Measurements from ENCODE around the gene CEBPA.

The CEBPA gene

DNA sequence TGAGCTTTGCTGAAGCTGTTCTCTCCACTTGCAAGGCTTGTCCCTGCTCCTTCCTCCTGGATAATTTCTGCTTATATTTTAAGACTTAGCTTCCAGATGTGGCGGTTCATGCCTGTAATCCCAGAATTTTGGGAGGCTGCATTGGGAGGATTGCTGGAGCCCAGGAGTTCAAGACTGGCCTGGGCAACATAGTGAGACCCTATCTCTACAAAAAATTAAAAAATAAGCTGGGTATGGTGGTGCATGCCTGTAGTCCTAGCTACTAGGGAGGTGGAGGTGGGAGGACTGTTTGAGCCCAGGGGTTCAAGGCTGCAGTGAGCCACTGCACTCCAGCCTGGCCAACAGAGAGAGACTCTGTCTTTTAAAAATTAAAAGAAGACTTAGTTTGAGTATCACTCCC, 31.6 kb downstream of the CEBPA start:
- no peak for DNase-seq

DNA sequence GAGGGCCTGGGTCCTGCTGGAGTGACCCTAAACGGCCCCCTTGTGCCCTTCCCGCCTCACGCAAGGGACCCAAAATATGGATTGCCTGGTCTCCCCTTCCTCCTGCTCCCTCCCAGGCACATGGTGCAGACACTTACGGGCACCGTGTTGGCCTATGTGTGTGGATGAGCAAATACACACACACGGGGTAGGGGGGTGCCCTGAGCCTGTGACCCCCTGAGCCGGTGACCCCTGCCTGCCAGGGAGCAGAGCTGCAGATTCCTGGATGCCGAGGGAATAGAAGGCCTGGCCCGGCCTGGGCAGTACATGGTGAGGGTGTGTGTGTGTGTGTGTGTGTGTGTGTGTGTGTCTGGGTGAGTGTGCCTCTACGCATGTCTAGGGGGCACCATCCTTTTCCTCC, 33.3 kb downstream of the CEBPA start:
- DNase-seq = no peak

DNA sequence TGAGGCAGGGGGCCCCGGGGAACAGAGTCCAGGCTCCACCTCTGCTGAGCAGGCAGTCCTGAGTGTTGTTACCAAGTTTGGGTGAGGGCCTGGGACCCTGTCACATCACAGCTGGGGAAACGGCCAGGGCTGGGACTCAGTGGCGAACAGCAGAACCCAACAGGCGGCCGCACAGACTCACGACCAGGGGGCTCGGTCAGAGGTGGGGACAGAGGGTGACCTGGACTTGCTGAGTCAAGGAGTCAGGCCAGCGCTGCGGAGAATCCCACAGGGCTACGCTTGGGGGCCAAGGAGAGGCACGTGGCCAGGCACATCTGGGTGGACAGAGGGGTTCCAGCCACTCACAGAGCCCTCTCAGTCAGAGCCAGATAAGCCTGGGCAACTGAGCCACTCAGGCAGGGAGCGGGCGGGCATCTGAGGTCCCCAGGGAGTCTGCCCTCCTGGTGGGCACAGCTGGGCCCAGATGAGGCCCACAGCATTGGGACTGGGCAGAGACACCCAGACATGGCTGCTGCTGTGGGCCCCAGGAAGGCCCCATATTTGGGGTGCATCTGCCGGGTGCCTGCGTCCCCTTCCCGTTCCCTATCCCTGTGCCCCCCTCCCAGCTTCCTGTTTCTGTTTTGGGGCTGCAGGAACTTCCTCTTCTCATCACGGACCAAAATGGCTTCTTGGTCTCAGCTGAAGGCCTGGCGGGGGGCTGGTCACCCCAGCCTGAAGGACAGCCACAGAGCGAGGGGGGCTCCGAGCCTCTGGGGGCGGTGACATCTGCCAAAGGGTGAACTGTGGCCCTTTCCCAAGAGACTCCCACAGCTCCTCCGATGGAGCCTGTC, 34.0 kb downstream of the CEBPA start:
- no peak for DNase-seq

DNA sequence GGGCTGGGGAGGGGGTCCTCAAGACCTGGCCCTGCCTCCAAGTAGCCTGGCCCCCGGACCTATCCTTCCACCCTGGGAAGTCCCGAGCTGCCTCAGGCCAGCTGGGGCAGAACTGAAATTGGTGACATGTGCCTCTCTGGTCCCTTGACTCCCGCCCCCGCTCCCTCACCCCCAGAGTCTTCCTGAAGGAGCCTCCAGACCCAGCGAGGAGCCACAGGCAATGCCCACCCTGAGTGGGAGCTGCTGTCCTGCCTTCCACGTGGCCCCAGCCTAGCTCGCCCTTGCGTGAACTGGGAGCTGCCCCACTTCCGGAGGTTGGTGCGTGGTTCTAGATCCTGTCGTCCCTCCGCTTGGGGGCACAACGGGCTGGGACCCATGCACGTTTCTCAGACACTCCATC, 34.6 kb downstream of the CEBPA start:
- no peak for DNase-seq

DNA sequence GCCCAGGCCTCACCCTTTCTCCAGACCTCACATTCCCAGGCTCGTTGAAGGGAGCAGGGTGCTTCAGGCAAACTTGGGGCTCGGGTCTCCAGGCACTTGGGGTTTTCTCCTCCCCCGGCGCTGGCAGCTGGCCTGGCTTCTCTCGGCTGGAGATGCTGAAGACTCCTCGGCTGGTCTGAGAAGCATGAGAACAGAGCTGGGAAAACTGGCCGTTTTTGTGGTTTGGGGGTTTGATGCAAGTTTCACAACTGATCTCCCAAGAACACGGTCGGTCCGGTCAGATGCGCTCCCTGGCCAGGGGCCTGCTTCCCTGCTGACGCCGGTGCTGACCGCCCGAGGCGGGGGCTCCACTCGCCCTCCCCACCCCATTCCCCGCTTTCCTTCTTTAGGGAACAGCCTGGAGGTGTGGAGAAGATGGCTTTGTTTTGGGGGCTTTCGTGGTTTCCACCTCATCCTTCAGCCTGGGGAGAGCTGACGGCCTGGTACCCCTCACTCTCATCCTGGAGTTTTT, 35.3 kb downstream of the CEBPA start:
- no peak for DNase-seq

DNA sequence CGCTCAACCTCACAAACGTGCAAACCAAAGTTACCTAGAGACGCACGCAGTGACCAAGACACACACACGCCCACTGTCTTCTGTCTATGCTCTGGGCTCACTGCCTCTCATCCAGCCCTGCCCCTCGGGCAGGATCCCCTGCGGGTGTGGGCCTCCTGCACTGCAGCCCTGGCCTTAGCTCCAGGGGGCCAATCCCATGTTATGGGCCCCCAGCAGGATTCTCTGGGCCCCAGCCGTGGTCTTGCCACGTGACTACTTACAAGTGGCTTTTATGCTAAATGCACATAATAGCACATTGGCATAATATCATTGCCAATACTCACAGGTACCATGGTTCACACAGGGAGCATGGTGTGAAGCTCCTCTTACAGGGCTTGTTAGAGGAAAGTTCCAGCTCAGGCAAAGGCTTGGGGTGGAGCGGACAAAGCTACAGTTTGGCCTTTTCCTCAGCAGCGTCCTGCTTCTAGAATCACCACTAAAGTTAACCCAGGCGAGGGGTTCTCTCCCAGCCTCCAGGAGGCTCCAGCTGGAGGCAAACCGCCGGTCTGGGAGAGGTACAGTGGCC, 37.4 kb downstream of the CEBPA start:
- no peak for DNase-seq

DNA sequence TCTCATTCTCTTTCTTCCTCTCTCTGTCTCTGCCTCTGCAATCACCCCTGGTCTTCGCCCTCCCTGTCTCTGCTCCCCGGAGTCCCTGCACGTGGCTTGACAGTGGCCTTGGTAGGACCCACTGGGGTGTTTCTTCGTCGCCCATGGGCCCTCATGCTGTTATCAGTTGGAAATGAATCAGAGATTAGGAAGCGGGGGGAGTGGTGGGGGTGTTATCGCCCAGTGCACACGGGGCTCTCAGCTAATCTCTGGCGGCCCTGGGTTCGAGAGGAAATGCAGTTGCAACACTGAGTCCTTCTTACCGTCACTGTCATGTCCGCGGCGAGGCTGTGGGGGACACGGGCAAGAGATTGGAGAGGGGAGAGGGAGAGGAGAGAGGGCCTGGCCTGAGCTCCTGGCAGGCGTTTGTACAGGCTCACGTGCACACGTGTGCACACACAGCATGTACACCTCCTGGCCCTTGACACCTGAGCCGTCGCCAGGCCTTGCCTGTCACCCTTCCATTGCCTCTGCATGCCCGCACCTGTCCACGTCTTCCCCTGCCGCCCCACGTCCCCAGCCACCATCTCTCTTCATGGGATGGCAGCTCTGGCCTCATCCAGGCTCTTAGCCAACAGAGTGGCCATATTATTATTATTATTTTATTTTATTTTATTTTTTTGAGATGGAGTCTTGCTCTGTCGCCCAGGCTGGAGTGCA, 38.9 kb downstream of the CEBPA start:
- DNase-seq = no peak

DNA sequence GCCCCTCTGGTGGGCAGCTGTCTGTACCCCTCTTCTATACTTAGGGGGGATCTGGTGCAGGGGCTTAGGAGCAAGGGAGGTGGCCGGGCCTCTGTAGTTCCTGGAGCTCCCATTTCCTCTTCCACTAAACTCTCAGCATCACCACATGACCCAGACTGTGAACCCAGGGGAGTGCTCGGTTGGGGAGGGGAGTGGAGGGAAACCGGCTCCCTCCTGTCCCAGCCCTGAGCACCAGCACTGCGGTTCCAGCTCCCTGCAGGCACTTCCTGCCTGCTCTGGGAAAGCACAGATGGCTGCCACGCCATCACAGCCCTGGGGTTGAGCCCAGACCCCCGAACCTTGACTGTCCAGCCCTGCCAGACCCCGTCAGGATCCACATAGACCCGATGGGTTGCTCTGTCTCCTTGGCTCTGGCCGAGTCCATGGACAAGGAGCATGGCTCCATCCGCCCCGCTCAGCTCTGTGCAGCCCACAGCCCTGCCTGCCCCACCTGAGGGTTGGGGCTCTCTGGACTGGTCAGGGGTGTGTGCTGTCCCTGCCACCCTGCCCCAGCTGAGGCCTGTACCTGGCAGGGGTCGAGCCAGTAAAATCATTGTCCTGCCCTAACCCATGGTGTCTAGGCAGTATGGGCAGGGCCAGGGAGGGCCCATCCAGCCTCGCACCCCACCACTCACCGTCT, 40.7 kb downstream of the CEBPA start:
- no peak for DNase-seq

DNA sequence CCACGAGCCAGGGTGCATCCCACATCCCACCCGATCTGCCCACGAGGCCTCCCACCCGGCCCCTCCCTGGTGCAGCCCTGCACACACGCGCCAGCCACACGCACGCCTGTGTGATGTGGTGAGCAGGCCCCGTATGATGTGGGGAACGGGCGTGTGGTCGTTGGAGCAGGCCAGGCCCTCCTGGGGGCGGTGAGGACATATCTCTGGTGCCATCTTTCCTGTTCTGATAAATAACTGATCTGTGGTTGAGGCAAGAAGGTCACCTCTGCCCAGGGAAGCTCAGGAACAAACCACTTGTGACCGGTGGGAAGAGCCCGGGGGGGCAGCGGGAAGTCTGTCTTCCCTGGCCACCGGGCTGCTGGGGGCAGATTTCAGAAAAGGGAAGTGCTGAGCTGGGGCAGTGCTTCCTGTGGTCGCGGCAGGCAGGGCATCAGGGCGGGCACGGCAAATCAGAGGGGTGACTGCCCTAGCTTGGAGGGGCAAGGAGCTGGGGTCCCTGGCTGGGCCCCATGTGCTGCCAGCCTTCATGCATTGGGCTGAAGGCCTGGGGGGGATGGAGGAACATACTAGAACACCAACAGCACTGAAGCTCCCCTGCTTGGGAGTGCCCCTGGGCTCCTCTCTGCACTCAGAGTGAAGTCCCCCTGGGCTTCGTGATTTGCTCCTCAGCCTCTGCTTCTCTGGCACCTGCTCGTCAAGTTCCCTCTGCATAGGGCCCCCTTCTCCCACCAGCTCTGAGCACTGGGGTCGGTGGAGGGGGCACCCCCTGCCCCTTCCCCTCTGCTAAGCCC, 41.5 kb downstream of the CEBPA start:
- DNase-seq = no peak

DNA sequence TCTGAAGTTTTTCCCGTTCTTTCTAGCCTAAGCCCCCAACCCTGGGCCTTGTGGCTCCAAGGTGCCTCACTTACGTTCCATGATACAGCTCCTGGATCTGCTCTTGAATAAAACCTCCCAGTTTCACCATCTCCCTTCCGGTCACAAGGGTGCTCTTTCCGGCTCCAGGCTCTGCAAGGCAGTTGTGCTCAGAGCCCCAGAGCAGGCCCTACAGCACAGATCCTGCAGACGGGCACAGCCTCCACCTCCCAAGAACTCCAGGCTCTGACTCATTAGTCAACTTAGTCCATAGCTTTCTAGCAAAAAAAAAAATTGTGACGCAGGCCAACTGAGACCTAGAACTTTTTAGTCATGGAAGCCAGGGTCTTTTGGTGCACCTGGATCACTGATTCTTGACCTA, 42.8 kb downstream of the CEBPA start:
- DNase-seq = no peak

DNA sequence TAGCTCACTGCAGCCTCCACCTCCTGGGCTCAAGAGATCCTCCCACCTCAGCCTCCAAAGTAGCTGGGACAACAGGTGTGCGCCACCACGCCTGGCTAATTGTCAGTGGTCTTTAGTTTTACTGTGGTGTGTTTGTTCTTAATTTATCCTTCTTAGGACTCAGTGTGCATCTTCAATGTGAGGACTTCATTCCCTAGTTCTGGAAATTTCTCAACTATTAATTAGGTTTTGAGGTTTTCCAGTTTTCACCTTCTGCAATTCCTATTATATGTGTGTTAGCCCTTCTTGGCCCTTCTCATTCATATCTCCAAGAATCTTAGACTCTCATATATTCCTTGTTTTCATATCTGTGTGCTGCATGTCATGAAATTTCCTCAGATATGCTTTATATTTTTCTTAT, 44.5 kb downstream of the CEBPA start:
- DNase-seq = no peak

DNA sequence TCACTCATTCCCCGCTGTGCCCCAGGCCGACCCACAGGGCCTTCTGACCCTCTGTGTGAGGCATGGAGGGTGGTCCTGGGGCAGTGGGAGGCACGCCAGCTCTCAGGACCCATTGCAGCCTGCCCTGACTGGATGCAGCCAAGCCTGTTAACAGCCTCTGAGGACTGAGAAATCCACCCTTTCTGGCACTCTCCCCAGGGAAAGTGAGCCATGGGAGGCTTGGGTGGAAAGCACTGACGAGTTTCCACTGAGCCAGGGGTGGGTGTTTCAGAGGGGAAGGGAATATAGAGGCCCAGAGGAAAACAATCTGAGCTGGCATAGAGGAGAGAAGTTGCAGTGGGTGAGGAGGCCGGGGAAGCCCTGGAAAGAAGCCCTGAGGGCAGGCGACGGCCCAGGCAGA, 46.1 kb downstream of the CEBPA start:
- DNase-seq = no peak

DNA sequence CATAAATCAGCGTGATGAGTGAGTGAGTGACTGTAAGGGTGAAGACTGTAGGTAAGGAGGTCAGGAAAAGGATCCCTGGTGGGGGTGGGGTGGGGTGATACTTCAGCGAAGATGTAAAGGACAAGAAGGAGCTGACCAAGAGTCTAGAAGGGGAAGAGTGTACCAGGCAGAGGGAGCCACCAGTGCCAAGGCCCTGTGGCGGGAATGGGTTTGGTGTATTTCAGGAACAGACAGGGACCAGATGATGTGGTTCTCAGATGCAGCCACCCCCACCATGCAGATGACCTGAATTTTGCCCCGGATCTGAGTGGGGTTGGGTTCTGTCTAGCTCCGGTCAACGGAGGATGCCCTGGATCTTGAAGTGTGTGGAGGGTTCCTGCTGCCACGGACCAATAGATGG, 46.6 kb downstream of the CEBPA start:
- DNase-seq = no peak

DNA sequence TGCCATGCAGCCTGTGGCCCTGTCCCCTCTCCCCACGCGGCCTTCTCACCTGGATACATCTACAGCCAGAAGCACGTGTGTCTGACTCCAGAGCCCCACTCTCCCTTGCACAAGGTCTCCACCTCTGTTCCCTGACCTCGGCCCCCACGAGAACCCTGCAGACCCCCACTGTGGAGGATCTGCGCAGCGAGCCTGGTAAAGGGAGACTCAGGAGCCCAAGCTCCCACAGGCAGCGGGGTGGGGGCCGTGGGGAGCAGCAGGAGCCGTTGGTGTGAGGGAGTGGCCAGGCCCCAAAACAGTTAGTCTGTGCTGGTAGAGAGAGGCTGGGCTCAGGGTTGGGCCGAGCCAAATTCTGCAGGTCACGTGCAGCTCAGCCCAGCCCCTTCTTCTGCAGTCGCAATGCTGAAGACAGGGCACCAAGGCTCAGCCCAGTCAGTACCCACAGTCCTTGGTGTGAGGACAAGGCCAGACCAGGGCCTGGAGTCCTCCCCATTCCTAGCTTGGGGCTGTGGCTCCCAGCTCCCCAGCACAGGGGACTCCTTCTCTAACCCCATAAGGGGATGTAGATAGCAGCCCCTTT, 48.0 kb downstream of the CEBPA start:
- no peak for DNase-seq

DNA sequence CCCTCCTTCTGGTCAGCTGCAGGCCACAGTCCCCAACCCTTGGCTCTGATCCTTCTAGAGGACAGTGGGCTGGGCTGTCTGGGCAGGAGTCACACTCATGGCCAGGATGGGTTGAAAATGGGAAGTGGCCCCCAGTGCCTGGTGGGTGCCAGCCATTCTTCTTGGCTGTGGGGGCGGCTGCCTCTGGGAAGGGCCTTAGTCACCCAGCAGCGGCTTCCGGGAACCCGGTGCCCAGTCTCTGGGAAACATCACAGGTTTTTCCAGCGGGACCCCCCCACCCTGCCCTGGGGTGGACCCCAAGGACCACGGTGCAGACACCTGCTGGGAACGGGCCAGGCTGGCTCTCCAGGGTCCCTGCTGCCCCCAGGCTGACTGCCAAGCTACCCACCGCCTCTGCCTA, 49.4 kb downstream of the CEBPA start:
- no peak for DNase-seq

DNA sequence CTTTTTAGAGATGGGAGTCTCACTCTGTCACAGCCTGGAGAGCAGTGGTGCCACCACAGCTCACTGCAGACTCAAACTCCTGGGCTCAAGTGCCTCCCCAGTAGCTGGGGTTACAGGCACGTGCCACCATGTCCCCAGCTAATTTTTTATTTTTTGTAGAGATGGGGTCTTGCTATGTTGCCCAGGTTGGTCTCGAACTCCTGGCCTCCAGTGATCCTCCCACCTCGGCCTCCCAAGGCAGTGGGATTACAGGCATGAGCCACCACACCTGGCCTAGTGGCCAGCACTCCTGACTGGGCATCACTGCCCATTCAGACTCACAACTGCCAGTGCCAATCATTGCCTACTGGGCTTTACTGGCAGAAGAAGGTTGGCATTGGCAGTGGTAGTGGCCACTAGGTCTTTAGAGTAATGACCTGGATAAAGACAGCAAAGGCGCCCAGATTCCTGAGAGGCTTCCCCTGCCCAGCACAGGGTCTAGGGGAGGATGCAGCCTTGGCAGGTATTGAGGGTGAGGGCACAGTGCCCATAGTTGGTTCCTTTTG, 49.8 kb downstream of the CEBPA start:
- DNase-seq = no peak

DNA sequence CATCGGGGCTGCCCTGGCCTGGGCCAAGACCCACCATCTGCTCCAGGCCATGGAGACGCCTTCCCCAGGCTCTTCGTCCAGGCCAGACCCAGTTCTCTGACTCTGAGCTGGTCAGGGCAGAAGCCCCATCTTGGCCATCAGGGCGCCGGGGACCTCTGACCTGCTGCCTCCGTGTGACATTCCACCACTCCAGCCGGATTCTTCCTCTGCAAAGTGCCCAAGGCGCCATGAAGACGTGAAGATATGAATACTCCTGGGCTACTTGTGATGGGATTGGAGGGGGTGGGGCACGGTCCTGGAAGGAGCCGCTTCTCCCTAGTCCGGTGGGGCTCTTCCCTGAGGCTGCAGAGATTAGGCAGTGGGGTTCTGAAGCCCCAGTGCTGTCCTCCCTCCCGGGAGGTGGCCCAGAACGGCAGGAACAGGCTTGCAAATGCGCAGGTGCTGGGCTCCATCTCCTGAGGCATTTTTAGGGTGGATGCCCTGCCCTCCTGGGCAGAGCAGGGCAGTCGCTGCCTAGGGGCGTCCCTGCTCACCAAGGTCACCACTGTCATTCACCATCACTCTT, 50.7 kb downstream of the CEBPA start:
- DNase-seq = no peak

DNA sequence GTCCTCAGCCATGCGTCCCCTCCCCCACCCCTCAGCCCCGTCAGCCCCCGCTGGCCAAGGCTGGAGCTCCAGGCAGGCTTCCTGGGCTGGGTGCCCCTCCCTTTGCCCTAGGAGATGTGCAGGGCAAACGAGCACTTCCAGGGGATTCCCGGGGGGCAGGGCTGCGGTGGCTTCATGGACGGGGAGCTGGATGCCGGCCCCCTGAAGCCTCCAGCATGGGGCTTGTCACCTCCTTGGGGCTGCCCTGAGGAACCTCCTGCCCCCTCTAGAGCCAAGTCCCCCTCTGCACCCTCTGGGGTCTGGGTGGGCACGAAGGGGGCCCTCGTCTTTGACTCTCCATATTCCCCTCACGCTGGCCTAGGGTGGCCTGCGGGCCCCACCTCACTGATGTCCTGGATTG, 51.3 kb downstream of the CEBPA start:
- no peak for DNase-seq

DNA sequence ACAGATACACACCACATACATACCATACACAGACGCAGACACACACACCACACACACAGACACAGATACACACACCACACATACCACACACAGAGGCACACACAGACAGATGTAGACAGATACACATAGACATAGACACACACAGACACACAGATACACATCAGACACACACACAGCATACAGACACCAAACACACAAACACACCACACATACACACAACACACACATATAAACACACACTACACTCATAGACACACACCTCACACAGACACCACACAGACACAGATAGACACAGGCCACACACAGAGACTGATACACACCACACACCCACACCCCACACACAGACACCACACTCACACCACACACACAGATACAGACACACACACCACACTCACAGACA, 51.8 kb downstream of the CEBPA start:
- DNase-seq = no peak

Data from NCI-H526 (cell line).